ENCODE data around the gene AKIRIN1.

- no peak for TF ChIP-seq CTCF (IDR thresholded peaks at IDR 0.05; ENCODE audit: low read length)
- TF ChIP-seq EZH2 (IDR thresholded peaks at IDR 0.05; ENCODE audit: borderline replicate concordance, low read length) = no peak
Observed at GRCh38 chr1:39026051-39026865, 35.2 kb downstream of the AKIRIN1 start, which contains the start of gene NDUFS5.

All from OCI-LY1 (cell line).